SK-N-SH treated with all-trans-retinoic acid at 6 μM for 48 hours (cell line): Measurements from ENCODE around the gene LIAS.
"Not testable (repeated sequence)": the region's sequence is repeated elsewhere in the genome, so short reads cannot be mapped to it uniquely, and the experiment has no call there.

Experiments
- ATAC-seq: fragments of 200-7000 bp; cut with Tn5 transposase; 3 replicates; pipeline ENCODE4 v1.9.1; 2020; ENCODE audit warnings: mild to moderate bottlenecking, moderate library complexity
- ARNTL ChIP-seq: fragments of 450-650 bp; formaldehyde crosslinking; IDR thresholded peaks from 2 replicates; pipeline ENCODE4 v1.5.0; 2020; ENCODE audit warnings: low read depth, mild to moderate bottlenecking, moderate library complexity, borderline replicate concordance
- BACH2 ChIP-seq: fragments of 250-450 bp; sonication (Bioruptor Pico); IDR thresholded peaks from 2 replicates; pipeline ENCODE4 v1.9.0; 2021; ENCODE audit warnings: mild to moderate bottlenecking, borderline replicate concordance
- CREB5 ChIP-seq: fragments of 250-450 bp; sonication (Bioruptor Pico); IDR thresholded peaks from 2 replicates; pipeline ENCODE4 v1.5.1; 2020; ENCODE audit warnings: low read depth, mild to moderate bottlenecking, moderate library complexity
- CSDC2 ChIP-seq: fragments of 250-450 bp; sonication (Bioruptor Pico); IDR thresholded peaks from 2 replicates; pipeline ENCODE4 v1.5.0; 2020; ENCODE audit warnings: mild to moderate bottlenecking, moderate library complexity
- ESRRG ChIP-seq: fragments of 250-450 bp; sonication (Bioruptor Pico); IDR thresholded peaks from 2 replicates; pipeline ENCODE4 v1.6.1; 2021; ENCODE audit warnings: mild to moderate bottlenecking
- POU6F1 ChIP-seq: fragments of 250-450 bp; sonication (Bioruptor Pico); IDR thresholded peaks from 2 replicates; pipeline ENCODE4 v1.8.0; 2021; ENCODE audit warnings: low read depth, mild to moderate bottlenecking, moderate library complexity, borderline replicate concordance
- PPARA ChIP-seq: fragments of 250-450 bp; sonication (Bioruptor Pico); IDR thresholded peaks from 2 replicates; pipeline ENCODE4 v1.5.0; 2020; ENCODE audit warnings: mild to moderate bottlenecking, borderline replicate concordance
- RARB ChIP-seq: fragments of 250-450 bp; sonication (Bioruptor Pico); IDR thresholded peaks from 2 replicates; pipeline ENCODE4 v1.8.0; 2021; ENCODE audit warnings: mild to moderate bottlenecking, moderate library complexity
- TCF4 ChIP-seq: fragments of 250-450 bp; sonication (Bioruptor Pico); IDR thresholded peaks from 2 replicates; pipeline ENCODE4 v1.8.0; 2021; ENCODE audit warnings: mild to moderate bottlenecking, moderate library complexity, borderline replicate concordance
- TOX ChIP-seq: fragments of 250-450 bp; sonication (Bioruptor Pico); IDR thresholded peaks from 2 replicates; pipeline ENCODE4 v1.8.0; 2021; ENCODE audit warnings: mild to moderate bottlenecking, moderate library complexity, borderline replicate concordance
- TSHZ2 ChIP-seq: fragments of 250-450 bp; sonication (Bioruptor Pico); IDR thresholded peaks from 2 replicates; pipeline ENCODE4 v1.5.0; 2020; ENCODE audit warnings: mild to moderate bottlenecking, moderate library complexity
- ZC3H10 ChIP-seq: fragments of 250-450 bp; sonication (Bioruptor Pico); IDR thresholded peaks from 2 replicates; pipeline ENCODE4 v1.5.1; 2021; ENCODE audit warnings: mild to moderate bottlenecking, moderate library complexity
- ZFP30 ChIP-seq: fragments of 450-650 bp; formaldehyde crosslinking; IDR thresholded peaks from 2 replicates; pipeline ENCODE4 v1.5.0; 2022; ENCODE audit warnings: mild to moderate bottlenecking, moderate library complexity
- ZNF565 ChIP-seq: fragments of 450-650 bp; formaldehyde crosslinking; conservative IDR thresholded peaks from 2 replicates; pipeline ENCODE4 v1.5.0; 2020; ENCODE audit warnings: low read depth, mild to moderate bottlenecking, moderate library complexity
- ZNF70 ChIP-seq: fragments of 450-650 bp; formaldehyde crosslinking; IDR thresholded peaks from 2 replicates; pipeline ENCODE4 v1.5.0; 2020; ENCODE audit warnings: mild to moderate bottlenecking, moderate library complexity
- ZNF8 ChIP-seq: fragments of 450-650 bp; formaldehyde crosslinking; IDR thresholded peaks from 2 replicates; pipeline ENCODE4 v1.5.0; 2020; ENCODE audit warnings: mild to moderate bottlenecking, moderate library complexity
- TF ChIP-seq, protein P1 (sequence below): fragments of 250-450 bp; sonication (Bioruptor Pico); IDR thresholded peaks from 2 replicates; pipeline ENCODE4 v1.5.1; 2021; ENCODE audit warnings: mild to moderate bottlenecking, moderate library complexity
- TF ChIP-seq, protein P2 (sequence below): fragments of 250-450 bp; sonication (Bioruptor Pico); IDR thresholded peaks from 2 replicates; pipeline ENCODE4 v1.8.0; 2020; ENCODE audit warnings: mild to moderate bottlenecking, moderate library complexity, borderline replicate concordance

LIAS gene

GRCh38 chr4:39422247-39422646, 36.6 kb upstream of the LIAS start (continued):
- TF ChIP-seq TSHZ2 (no peak), ZFP30 (CRISPR knock-in tag) (no peak)

DNA sequence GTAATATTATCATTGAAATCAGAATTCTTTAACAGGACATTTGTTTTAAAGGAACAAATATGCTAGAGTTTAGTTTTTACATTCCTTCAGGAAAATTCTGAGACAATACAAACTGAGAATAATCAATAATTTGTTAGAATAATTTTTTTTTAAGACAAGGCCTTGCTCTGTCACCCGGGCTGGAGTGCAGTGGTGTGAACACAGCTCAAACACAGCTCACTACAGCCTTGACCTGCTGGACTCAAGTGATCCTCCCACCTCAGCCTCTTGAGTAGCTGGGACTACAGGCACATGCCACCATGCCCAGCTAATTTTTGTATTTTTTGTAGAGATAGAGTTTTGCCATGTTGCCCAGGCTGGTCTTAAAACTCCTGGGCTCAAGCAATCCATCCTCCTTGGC, 33.6 kb upstream of the LIAS start:
- not testable (repeated sequence) for ATAC-seq

DNA sequence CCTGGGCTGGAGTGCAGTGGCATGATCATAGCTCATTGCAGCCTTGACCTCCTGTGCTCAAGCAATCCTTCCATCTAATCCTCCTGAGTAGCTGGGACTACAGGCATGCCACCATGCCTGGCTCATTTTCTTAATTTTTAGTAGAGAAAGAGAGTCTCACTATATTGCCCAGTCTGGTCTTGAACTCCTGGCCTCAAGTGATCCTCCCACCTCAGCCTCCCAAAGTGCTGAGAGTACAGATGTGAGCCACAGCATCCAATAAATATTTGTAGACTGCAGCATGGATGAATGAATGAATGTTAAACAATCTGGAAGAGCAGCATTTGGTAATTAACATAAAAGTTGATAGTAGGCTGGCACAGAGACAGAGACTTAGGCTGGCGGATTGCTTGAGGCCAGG, 32.1 kb upstream of the LIAS start:
- no peak for ATAC-seq
- TF ChIP-seq ARNTL = no peak
- TF ChIP-seq ZNF8 = no peak
- TF ChIP-seq CSDC2 (CRISPR knock-in tag) = no peak
- TF ChIP-seq, protein P1, sequence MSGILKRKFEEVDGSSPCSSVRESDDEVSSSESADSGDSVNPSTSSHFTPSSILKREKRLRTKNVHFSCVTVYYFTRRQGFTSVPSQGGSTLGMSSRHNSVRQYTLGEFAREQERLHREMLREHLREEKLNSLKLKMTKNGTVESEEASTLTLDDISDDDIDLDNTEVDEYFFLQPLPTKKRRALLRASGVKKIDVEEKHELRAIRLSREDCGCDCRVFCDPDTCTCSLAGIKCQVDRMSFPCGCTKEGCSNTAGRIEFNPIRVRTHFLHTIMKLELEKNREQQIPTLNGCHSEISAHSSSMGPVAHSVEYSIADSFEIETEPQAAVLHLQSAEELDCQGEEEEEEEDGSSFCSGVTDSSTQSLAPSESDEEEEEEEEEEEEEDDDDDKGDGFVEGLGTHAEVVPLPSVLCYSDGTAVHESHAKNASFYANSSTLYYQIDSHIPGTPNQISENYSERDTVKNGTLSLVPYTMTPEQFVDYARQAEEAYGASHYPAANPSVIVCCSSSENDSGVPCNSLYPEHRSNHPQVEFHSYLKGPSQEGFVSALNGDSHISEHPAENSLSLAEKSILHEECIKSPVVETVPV (CRISPR knock-in tag) = no peak
- TF ChIP-seq ZNF565 (CRISPR knock-in tag) = no peak
- TF ChIP-seq RARB (CRISPR knock-in tag) = no peak
- TF ChIP-seq CREB5 = no peak
- TF ChIP-seq TSHZ2 = no peak
- TF ChIP-seq BACH2 (CRISPR knock-in tag) = no peak
- TF ChIP-seq PPARA (CRISPR knock-in tag) = no peak
- TF ChIP-seq ESRRG (CRISPR knock-in tag) = no peak
- TF ChIP-seq ZNF70 (CRISPR knock-in tag) = no peak
- TF ChIP-seq POU6F1 = no peak
- no peak for TF ChIP-seq TCF4 (CRISPR knock-in tag)
- TF ChIP-seq, protein P2, sequence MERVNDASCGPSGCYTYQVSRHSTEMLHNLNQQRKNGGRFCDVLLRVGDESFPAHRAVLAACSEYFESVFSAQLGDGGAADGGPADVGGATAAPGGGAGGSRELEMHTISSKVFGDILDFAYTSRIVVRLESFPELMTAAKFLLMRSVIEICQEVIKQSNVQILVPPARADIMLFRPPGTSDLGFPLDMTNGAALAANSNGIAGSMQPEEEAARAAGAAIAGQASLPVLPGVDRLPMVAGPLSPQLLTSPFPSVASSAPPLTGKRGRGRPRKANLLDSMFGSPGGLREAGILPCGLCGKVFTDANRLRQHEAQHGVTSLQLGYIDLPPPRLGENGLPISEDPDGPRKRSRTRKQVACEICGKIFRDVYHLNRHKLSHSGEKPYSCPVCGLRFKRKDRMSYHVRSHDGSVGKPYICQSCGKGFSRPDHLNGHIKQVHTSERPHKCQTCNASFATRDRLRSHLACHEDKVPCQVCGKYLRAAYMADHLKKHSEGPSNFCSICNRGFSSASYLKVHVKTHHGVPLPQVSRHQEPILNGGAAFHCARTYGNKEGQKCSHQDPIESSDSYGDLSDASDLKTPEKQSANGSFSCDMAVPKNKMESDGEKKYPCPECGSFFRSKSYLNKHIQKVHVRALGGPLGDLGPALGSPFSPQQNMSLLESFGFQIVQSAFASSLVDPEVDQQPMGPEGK (CRISPR knock-in tag) = no peak
- no peak for TF ChIP-seq TOX (CRISPR knock-in tag)
- TF ChIP-seq ZC3H10 = no peak
- TF ChIP-seq, all 23 proteins: peak for 0
